HG03571 (cell line): ENCODE measurements around the gene NR6A1.
"Not testable (repeated sequence)": the region's sequence is repeated elsewhere in the genome, so short reads cannot be mapped to it uniquely, and the experiment has no call there.

Source experiments
- ATAC-seq: cut with Tn5 transposase; IDR thresholded peaks from one replicate; pipeline ENCODE4 v1.9.1; 2021; ENCODE audit not compliant: unreplicated experiment

Gene NR6A1

DNA sequence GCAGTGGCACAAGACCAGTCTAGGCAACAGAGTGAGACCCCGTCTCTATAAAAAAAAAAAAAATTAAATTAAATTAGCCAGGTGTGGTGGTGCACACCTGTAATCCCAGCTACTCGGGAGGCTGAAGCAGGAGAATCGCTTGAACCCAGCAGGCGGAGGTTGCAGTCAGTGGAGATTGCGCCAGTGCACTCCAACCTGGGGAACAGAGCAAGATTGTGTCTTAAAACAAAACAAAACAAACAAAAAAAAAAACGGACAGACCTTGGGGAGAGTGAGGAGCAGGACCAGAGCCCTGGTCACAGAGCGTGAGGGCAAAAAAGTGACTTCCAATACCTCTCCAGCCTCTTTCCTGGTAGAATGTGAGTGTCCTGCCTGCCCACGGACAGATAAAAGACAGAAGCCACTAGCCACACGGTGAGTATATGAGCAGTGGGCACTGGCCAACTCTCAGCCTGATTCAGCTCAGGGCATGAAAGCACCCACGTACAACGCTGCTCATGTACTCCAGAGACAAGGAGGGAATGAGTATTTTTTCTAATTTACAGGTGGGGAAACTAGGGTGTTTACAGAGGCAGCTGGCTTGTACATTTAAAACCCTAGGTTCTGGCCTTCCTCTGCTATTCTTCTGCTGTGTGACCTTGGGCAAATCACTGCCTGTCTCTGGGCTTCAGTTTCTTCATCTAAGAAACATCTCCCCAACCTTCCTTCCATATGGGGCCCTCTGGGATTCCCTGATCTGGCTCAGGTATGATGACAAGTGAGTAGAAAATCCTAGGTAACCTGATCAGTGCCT lies 7.7 kb upstream of the NR6A1 start:
- ATAC-seq: no peak

DNA sequence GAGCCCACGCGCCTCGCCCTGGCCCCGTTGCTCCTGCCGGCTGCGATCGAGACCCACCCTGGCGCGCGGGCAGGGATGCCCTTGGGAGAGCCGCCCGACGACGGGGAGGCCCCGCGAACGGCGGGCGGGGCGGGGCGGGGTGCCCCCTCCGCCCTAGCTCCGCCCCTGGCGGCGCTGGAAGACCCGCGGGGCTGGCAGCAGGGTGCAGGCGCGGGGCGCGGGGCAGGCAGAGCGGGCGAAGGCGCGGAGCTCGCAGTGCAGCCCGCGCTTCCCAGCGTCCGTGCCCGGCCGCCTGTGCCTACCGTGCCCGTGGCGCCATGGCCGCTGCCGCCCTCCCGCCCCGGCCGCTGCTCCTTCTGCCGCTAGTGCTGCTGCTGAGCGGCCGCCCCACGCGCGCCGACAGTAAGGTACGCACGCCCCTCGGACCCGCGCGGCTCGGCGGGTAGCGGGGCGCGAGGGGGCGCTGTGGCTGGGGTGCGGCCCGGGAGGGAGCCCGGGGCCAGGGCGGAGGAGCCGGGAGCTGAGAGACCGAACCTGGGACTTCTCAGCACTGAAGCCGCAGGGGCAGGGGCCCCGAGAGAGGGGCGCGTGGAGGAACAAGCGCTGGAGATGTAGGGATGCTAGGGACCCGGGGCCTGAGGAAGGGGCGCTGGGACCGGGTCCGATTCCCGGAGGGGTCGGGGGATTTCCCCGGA lies 6.0 kb upstream of the NR6A1 start, which contains the start of gene OLFML2A:
Gene OLFML2A (plus strand): TSS at position 180 of the 695 bp plus-strand sequence. CDS start 138 bp downstream, at position 318.
- no peak for ATAC-seq

DNA sequence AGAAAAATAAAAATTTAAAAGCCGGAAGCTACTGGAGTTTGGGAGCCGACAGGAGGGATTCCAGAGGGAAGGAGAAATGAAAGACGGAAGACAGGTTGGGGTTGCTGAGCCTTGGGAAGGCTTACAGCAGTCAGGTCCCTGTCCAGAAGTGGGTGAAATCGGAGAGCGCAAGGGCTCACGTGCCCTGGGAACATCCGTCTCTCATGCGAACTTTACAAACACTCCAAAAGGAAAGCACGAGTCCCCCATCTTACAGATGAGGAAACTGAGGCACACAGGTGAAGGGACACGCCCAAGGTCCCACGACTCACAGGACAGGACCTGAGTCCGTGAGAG lies 5.5 kb upstream of the NR6A1 start:
- no peak for ATAC-seq

DNA sequence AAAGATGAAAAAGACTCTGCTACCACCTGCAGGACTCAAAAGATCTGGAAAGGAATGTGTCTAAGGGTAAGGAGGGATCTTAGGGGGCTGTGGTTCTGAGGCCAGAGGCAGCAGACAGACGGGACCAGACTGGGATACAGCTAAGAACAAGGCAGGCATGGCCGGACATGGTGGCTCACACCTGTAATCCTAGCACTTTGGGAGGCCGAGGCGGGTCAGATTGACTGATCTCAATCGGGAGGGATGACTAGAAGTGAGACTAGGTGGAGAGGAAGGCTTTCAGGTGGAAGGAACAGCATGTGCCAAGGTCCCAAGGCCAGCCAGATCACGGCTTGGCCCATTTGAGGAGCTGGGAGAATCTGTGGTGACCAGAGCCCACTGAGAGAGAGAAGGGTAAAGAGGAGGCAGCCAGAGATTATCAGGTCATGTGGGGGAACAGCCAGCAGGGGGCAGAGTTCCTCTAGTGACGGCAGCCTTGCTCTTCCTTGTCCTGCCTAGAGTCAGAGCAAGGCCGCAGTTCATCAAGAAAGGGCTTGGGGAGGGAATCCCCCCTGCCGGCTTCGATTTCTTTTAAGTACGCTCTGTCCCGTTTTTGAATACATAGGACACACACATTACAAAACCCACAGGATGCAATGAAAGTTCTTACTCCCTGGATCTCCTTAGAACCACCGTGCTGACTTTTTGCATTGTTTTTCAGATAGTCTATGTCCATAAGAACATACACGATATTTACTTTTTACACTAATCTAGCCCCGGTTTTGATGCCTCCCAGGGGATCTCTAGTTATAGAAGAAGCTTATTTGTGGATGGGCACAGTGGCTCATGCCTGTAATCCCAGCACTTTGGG lies 3.2 kb upstream of the NR6A1 start:
- no peak for ATAC-seq

DNA sequence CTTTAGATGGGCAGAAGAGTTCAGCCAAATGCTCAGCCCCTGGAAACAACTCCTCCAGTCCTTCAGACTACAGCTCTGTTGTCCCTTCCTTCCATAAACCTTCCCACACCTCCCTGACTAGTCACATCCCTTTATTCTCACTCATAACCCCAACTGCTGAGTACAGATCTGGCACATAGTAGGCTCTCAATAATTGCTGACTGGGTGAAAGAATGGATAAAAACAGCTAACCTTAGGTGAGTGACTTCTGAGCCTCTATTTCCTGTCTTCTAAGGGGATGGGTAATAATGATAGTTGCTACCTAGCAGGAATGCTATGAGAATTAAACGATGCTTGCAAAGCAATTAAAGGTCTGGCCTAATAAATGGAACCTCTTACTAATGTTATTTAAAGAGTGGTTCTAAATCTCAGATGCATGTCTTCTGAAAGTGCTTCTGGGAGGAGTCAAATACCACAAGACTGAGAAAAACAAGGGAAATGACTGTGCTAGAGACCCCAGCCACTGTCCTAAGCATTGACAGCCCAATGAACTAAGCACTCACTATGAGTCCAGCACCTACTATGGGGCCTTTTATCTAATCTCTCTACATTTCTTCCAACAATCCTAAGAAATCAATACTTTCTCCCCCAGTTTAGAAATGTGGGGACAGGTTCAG lies 2.5 kb upstream of the NR6A1 start:
- ATAC-seq: no peak

DNA sequence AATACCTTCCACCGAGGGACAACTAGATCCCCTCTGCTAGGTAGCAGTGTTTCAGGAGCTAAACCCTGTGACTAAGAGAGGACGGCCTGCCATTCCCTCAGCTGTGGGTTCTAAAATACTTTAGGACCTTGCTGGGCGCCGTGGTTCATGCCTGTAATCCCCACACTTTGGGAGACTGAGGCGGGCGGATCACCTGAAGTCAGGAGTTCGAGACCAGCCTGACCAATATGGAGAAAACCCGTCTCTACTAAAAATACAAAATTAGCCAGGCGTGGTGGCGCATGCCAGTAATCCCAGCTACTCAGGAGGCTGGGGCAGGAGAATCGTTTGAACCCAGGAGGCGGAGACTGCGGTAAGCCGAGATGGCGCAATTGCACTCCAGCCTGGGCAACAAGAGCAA lies 1.8 kb upstream of the NR6A1 start:
- not testable (repeated sequence) for ATAC-seq

DNA sequence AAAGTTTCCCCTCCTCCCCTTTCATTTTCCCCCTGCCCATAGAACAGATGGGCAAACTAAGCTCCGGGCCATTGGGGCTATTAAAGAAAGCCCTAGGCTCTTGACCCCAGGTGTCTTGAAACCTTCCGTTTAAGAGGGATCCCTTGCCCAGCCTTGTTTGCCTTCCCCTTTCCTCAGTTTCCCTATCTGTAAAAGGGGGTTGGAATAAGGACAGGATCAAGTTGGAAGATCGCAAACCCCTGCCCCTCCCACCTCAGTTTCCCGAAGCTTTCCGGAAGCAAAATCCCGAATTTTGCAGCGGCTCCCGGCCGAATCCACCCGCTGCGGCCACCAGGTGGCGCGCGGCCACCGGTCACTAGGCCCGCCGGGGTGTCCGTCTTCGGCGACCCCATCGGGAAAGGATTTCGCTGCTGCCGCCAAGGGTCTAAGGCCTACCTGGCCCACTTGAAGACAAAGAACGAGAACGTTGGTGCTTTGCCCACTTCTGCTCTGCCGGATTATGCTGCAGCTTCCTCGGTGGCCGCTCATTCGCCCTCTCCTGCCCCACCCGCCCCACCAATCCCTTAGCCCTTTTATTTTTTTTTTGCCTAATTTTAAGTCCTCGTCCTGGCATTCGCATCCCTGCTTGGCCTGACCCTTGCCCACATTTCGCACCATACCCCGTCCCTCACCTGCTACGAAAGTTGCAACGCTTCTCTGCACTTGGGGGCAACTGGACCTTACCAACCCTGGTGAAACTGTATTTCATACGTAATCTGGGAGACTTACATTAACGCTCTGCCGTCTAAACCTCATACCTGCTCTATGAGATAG lies 962 bp upstream of the NR6A1 start:
- ATAC-seq: no peak

DNA sequence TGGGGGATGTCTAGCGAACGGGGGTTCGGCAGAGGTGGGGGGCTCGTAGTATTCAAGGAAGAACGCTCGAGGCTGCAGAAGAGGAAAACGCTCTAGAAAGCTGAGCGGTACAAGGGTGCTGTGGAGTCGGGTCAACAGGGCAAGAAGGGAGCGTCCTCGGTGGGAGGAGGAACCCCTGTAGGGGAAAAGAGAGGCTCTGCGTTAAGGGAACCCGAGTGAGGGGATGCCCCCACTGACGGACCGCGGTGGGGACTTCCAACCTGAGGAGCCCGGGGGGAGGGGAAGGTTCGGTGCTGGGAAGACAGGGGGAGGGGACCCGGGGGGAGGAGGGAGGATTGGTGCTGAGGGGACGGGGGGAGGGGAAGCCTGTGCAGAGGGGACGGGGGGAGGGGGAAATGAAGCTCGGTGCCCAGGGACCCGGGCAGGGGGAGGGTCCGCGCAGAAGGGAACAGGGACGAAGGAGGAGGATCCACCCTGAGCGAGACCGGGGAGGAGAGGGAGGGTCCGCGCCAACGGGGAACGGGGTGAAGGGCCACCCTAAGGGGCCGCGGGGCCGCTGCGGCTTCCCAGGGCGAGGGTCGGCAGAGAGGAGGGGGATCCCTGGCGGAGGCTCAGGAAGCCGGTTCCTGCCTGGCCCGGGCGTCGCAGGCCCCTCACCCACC lies 621 bp downstream of the NR6A1 start:
- ATAC-seq: no peak

DNA sequence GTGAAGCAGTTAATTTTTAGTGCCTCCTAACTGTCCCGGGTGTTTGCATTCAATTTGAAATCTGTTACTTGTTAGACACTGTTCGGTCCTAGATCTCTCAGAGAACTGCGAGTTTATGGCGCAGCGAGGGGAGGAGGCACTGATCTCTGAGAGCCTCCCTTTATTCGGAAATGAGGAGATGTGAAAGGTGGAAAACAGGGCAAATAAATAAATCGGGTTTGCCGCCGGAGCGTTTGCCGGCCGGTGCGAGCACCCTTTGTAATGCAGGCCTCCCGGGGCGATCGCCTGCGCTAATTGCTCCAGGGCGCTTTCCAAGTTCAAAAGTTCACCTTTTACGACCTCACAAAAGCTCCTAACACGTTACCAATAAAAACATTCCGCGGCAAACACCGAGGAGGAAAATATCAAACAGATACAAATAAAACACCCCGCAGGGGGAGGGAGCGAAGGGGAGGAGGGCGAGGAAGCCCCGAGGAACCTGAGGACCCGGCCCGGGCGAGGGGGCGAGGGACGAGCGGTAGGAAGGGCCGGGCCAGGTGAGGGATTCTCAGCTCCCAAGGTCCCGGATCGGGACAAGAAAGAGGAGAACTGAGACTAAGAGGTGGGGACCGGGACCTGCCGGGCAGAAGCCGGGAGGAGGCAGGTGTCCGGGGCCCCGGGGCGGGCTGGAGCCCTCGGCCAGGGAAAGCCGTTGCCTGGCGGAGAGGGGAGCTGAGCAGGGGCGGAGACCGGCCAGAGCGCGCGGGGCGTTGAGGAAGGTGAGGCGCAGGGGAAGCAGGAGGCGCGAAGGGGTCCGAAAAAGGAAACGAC lies 1.4 kb downstream of the NR6A1 start:
- no peak for ATAC-seq

DNA sequence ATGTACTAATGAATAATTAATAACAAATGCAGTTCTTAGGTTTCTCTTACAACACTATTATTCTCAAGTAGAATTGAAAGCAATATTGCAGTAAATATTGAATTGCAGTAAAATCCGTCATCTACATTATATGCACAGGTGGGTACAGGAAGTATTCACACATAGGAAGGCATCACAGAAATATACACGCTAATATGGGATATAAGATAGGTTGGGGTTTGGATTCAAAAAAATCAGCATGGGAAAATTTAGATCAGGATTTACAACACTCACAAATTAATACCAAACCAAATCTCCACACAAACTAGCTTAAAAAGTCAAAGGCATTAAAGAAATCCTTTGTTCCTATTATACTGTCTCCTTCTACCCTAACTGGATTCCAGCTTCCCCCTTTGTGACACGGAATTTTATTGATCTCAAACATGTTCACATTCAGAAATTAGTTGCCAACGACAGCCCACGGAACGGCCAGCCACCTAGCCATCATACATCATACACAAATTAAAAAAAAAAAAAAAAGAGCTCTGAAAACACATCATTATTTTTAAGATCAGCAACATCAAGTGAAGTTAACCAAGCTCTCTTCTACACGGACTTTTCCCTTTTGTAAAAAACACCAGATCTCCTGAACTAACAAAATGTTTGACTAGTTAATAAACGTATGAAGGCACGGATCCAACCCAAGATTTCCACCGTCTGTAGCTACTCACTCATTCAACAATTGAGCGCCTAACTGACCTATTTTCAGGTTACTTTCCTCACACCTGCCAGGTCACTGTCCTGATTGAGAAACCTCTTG lies 2.2 kb downstream of the NR6A1 start:
- no peak for ATAC-seq

DNA sequence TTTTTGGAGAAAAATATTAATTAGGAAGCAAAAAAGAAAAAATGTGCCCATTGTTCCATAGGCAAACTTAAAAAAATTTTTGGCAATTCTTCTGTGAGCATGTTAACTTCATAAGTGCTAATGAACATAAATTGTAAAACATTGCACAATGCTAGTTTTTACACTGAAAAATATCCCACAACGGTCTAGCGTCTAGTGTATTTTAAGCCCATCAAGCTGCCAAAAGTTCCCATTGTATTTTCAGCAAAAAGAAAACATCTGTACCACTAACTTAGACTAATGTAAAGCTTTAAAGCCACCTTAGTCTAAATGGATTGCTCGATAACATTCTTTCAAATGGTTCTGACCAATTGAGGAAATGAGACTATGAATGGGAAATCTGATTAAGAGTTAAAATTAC lies 2.8 kb downstream of the NR6A1 start:
- no peak for ATAC-seq

DNA sequence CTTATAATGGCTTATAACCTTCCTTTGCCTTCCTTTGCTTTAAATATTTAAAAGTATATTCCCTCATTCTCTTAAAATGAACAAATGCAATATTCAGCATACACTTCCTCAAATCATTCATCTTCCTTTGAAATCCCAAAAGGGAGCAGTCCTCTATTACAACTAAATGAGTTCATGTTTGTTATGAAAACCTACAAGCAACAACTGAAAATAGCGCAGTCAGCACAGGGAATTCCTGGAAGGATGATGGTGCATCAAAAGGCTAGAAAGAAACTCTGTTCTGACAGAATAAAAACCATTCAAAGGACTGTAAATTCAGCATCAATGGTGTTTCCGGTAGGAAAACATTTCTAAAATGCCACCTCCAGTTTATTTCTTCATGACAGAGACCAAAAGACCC lies 3.3 kb downstream of the NR6A1 start:
- no peak for ATAC-seq

DNA sequence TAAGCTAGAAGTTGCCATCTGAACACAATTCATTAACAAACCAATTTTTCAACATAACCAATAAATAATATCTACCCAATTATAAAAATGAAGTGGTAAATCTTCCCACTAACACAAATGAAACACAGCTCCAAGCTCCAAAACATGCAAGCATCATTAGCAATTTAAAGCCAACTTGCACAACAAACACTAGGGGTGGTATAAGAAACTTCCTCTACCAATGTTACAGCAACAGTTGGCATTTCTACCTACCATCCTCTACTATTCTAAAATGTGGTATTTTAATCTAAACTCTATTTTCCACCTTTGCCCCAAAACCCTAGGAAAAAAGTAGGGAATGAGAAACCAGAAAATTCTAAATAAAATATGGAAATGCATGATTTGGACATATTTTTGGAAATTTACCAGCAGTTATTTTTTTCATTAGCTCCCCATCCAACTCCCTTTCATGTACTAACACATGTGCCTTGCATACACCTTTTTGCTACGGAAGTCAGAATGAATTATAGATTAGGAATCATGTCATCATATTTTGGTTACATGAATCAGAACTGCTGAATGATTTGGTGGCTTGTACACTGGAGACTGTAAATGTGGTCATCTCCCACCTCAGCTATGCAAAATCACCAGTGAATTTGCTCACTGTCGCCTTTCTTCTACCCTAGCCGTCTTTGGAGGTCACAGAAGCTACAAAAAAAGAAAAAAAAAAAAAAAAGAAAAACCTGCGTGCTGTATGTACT lies 4.1 kb downstream of the NR6A1 start:
- ATAC-seq: no peak

DNA sequence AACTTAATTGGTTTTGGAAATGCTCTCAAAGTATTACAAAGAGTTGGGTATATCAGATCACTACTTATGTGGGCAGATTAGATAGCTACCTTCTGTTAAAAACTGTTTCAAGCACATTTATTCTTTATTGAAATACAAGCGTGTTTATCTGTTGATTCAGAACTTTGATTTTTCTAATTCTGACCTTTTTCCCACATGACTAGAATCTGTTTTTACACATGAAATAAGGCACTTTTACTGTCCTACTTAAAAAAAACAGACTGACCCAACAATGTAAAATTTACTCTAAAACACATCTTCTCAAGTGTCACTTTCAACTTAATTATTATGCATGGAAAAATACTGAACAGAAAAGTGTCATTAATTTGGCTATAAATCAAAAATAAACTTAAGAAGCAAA lies 4.8 kb downstream of the NR6A1 start:
- ATAC-seq: no peak

DNA sequence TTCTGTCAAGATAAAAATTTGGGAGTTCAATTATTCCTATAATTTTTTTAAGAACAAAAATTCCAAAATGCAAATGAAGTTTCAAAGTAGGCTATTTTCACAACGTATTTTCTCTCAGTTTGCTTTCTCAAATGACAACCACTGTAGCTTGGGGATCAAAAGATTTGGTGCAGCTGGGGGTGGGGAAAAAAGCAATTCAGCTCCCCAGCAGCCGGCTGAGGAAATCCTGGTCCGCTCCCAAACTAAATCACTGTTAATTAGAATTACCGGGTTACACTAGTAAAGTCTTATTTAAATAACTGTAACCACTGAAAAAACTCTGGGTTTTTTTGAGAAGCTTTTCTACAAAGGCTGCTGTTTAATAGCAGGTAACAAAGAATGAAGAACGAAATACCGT lies 5.7 kb downstream of the NR6A1 start:
- no peak for ATAC-seq

DNA sequence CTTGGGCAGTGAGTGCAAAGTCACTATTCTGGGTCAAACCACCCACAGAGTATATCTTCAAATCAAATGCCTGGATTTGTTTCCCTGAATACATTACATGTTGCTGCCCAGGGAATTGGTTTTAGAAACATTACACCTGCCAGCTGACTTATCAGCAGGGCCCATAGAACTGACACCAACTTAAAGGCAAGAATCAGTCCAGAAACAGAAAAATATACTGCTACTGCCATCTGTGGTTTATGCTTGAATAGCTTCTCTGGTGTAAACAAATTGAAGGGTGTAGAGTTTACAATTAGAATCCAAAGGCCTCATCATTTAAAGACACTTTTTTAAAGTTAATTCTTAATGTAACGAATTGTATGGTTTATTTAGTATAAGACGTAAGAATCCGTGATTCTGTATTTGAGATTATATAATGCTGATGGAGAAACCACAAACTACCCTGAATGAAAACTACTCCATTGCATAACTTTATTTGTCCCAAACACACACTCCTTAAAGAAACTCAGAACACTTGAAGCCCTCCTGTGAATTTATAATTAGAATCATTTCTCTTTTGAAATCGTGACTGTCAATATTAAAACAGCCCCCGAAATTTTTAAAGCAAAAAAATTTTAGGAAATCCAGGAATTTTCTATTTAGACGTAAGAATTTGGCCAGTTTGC lies 6.2 kb downstream of the NR6A1 start:
- no peak for ATAC-seq

DNA sequence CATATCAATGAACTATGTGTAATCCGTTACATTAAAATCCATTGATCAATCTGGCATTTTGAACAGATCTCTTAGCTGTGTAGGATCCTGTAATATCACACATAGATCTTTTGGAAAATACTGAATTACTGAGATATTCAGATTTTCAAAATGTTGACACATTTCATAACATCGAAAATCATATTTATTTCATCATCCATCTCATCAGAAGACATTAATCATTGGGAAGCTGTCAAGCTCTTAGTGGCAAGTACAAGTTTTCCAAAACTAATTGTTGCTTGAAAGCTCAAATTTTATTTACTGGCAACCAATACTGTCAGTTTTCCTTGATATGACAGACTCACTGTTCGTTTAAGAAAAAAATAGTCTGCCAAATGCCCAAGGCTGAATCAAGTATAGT lies 8.5 kb downstream of the NR6A1 start:
- ATAC-seq: no peak
